GM23338 (cell line): ENCODE measurements around the gene TASP1. TPM values are rescaled to one million over a fixed set of nuclear protein-coding genes. Genes with fewer than 3 reads are reported as not detected.
"Not testable (repeated sequence)": the region's sequence is repeated elsewhere in the genome, so short reads cannot be mapped to it uniquely, and the experiment has no call there.

Experiments
- ATAC-seq: fragments of 200-7000 bp; cut with Tn5 transposase; 3 replicates; pipeline ENCODE4 v1.9.1; 2020
- DNase-seq: peaks from one replicate; pipeline ENCODE4 v3.0.0-alpha.2; 2015; ENCODE audit warnings: low spot score
- H2AFZ ChIP-seq: fragments of 200-600 bp; sonication (generic); 2 replicates; pipeline ENCODE4 v1.8.0; 2016; ENCODE audit warnings: antibody characterized with exemption, mild to moderate bottlenecking, moderate library complexity
- H3F3A ChIP-seq: fragments of 200-600 bp; sonication (generic); replicated peaks from 2 replicates; pipeline ENCODE4 v1.8.0; 2017; ENCODE audit warnings: antibody characterized with exemption, mixed run types, low read depth
- H3K27ac ChIP-seq: fragments of 200-600 bp; sonication (generic); 2 replicates; pipeline ENCODE4 v1.6.1; 2016; ENCODE audit warnings: low read depth
- H3K27me3 ChIP-seq: fragments of 200-600 bp; sonication (generic); 2 replicates; pipeline ENCODE4 v1.8.0; 2016; ENCODE audit warnings: mild to moderate bottlenecking, mixed run types, moderate library complexity; ENCODE audit not compliant: insufficient read depth
- H3K36me3 ChIP-seq: fragments of 200-600 bp; sonication (generic); 2 replicates; pipeline ENCODE4 v1.8.0; 2016; ENCODE audit warnings: mild to moderate bottlenecking; ENCODE audit not compliant: insufficient read depth
- H3K4me1 ChIP-seq: fragments of 200-600 bp; sonication (generic); 2 replicates; pipeline ENCODE4 v1.8.0; 2016; ENCODE audit warnings: mild to moderate bottlenecking, moderate library complexity; ENCODE audit not compliant: insufficient read depth
- H3K4me2 ChIP-seq: fragments of 200-600 bp; sonication (generic); 2 replicates; pipeline ENCODE4 v1.7.1; 2017; ENCODE audit warnings: mixed run types
- H3K4me3 ChIP-seq: fragments of 200-600 bp; sonication (generic); 2 replicates; pipeline ENCODE4 v1.6.1; 2016; ENCODE audit warnings: mixed run types
- H3K79me2 ChIP-seq: fragments of 200-600 bp; sonication (generic); replicated peaks from 2 replicates; pipeline ENCODE4 v1.8.0; 2017; ENCODE audit warnings: mild to moderate bottlenecking; ENCODE audit not compliant: insufficient read depth
- H3K9me2 ChIP-seq: fragments of 200-600 bp; sonication (generic); 2 replicates; pipeline ENCODE4 v1.8.0; 2017; ENCODE audit not compliant: insufficient read depth
- H4K20me1 ChIP-seq: fragments of 200-600 bp; sonication (generic); replicated peaks from 2 replicates; pipeline ENCODE4 v1.8.0; 2017; ENCODE audit warnings: mild to moderate bottlenecking; ENCODE audit not compliant: insufficient read depth
- H3K27ac Mint-ChIP-seq: 2 replicates; pipeline ENCODE4 v1.8.0; 2020; ENCODE audit warnings: inconsistent platforms, mild to moderate bottlenecking, moderate library complexity, mixed read lengths
- H3K27me3 Mint-ChIP-seq: 3 replicates; pipeline ENCODE4 v1.8.0; 2022; ENCODE audit warnings: low read depth, mild to moderate bottlenecking, moderate library complexity, mixed read lengths, inconsistent platforms; ENCODE audit not compliant: insufficient read depth, poor library complexity
- H3K36me3 Mint-ChIP-seq: 3 replicates; pipeline ENCODE4 v1.8.0; 2021; ENCODE audit warnings: low read depth, mild to moderate bottlenecking, inconsistent platforms, moderate library complexity, mixed read lengths
- H3K4me1 Mint-ChIP-seq: 3 replicates; pipeline ENCODE4 v1.8.0; 2020; ENCODE audit warnings: mild to moderate bottlenecking, inconsistent platforms, mixed read lengths
- H3K4me3 Mint-ChIP-seq: 3 replicates; pipeline ENCODE4 v1.8.0; 2021; ENCODE audit warnings: moderate library complexity, mild to moderate bottlenecking, inconsistent platforms, mixed read lengths
- H3K9me3 Mint-ChIP-seq: 3 replicates; pipeline ENCODE4 v1.8.0; 2020; ENCODE audit warnings: moderate library complexity, mild to moderate bottlenecking, inconsistent platforms, mixed read lengths
- EZH2 ChIP-seq: fragments of 200-600 bp; sonication (generic); IDR thresholded peaks from one replicate; pipeline ENCODE4 v1.8.0; 2017; ENCODE audit warnings: antibody characterized with exemption, mild to moderate bottlenecking, low read depth; ENCODE audit not compliant: unreplicated experiment
- EZH2phosphoT487 ChIP-seq: fragments of 200-600 bp; sonication (generic); IDR thresholded peaks from one replicate; pipeline ENCODE4 v1.8.1; 2018; ENCODE audit warnings: antibody characterized with exemption; ENCODE audit not compliant: unreplicated experiment
- NANOG ChIP-seq: IDR thresholded peaks from 2 replicates; pipeline ENCODE4 v1.6.1; 2016; ENCODE audit warnings: antibody characterized with exemption, borderline replicate concordance
- POLR2AphosphoS5 ChIP-seq: IDR thresholded peaks from 2 replicates; pipeline ENCODE4 v1.6.1; 2016; ENCODE audit warnings: antibody characterized with exemption, low read depth
- ZNF114 ChIP-seq: fragments of 250-450 bp; sonication (Bioruptor Pico); IDR thresholded peaks from 2 replicates; pipeline ENCODE4 v1.5.0; 2020; ENCODE audit warnings: mild to moderate bottlenecking, moderate library complexity
- ZNF331 ChIP-seq: fragments of 250-450 bp; sonication (Bioruptor Pico); IDR thresholded peaks from 2 replicates; pipeline ENCODE4 v1.5.0; 2020; ENCODE audit warnings: low read depth, mild to moderate bottlenecking, moderate library complexity
- polyA plus RNA-seq: library from polyadenylated mRNA; unstranded; fragments of >200 nt; fragmentation: Nextera tagmentation; extraction: Ambion mirVana; gene quantifications from 2 replicates; pipeline ENCODE4 v1.2.1, GENCODE V29; 2016
- total RNA-seq: library from RNA; depleted of rRNA; stranded (reverse); fragments of >200 nt; shearing (Covaris generic); gene quantifications from 2 replicates; pipeline ENCODE4 v1.2.3, GENCODE V29; 2014

TASP1 gene
- total and polyA plus RNA-seq, 2 experiments from 2014 or later: 9.7 to 9.8 TPM

DNA sequence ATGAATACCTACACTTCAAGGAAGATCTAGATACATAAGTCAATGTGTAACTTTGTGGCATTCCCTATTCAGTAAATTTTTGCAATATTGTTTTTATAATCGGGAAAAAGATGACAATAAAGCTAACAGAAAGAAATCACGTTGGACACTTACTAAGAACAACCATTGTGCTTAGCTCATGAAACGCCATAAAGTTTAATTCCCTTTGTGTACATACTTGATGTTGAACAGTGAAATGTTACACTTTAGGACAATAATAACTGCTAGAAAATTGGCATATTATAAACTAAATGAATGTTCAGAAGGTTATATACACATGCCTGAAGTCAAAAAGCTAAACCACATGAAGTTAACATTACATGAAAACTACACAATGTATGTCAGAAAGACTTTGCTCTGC lies 153.2 kb downstream of the TASP1 start:
- TF ChIP-seq NANOG: no peak
- TF ChIP-seq ZNF331 (CRISPR knock-in tag): no peak
- Histone ChIP-seq H3K27ac (no peak overlapping the region), H3K79me2 (no peaks in the 10 kb centered on the region), H2AFZ (no peak overlapping the region), H3K27me3 (no peaks in the 10 kb centered on the region), H3F3A (no peaks in the 10 kb centered on the region), H3K4me1 (peaks cover under 1% of the 10 kb centered on the region; the same call in 1 of the 2 replicates), H4K20me1 (no peaks in the 10 kb centered on the region), H3K4me3 (no peak overlapping the region), H3K9me2 (no peaks in the 10 kb centered on the region; the same call in 1 of the 2 replicates), H3K36me3 (peaks cover 3% of the 10 kb centered on the region; the same call in 1 of the 2 replicates), H3K4me2 (no peak overlapping the region)
- ATAC-seq: no peak
- DNase-seq: no peak
- no peak overlapping the region for H3K27ac Mint-ChIP-seq
- H3K4me1 Mint-ChIP-seq: peaks cover 2% of the 10 kb centered on the region; the same call in 1 of the 3 replicates
- H3K36me3 Mint-ChIP-seq: peaks cover 22% of the 10 kb centered on the region
- H3K27me3 Mint-ChIP-seq: no peaks in the 10 kb centered on the region
- no peak overlapping the region for H3K4me3 Mint-ChIP-seq
- H3K9me3 Mint-ChIP-seq: no peaks in the 10 kb centered on the region

DNA sequence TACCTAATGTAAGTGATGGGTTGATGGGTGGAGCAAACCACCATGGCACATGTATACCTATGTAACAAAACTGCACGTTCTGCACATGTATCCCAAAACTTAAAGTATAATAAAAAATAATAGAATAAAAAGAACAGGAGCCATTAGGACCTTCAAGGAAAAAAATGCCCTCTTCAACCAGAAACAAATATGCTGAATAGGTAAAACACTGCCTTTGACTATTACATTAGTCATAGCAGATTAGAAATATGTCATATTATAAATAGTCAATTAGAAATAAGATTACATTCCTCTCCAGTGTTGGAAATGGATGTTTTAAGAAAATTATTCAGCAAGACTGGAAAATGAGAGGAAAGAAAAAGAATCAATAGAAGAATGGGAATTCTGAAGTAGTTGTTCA lies 153.7 kb downstream of the TASP1 start:
- not testable (repeated sequence) for H3K4me3 ChIP-seq, H3K27ac ChIP-seq, H3K4me3 Mint-ChIP-seq, H3K9me2 ChIP-seq, H3K4me2 ChIP-seq, H3K4me1 Mint-ChIP-seq, ATAC-seq, H3K79me2 ChIP-seq, H3K27ac Mint-ChIP-seq, H3K4me1 ChIP-seq, H3K27me3 ChIP-seq, DNase-seq, H2AFZ ChIP-seq, H3K27me3 Mint-ChIP-seq, H3K36me3 ChIP-seq, H4K20me1 ChIP-seq, H3F3A ChIP-seq, H3K9me3 Mint-ChIP-seq
- peaks cover 25% of the 10 kb centered on the region for H3K36me3 Mint-ChIP-seq

DNA sequence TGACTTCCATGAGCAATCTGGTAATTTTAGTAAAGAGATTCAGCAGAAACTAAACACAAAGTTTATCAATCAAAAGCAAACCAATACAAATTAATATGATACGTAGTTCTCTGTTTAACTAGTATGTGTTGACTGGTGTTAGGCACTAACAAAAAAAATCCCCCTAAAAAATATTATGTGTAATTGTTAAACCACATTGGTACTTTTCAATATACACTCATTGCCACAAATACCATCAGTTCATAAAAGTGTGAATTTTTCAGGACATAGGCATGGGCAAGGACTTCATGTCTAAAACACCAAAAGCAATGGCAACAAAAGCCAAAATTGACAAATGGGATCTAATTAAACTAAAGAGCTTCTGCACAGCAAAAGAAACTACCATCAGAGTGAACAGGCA lies 155.3 kb downstream of the TASP1 start:
- H2AFZ ChIP-seq, H3F3A ChIP-seq, DNase-seq, H3K79me2 ChIP-seq, ATAC-seq, H3K4me3 Mint-ChIP-seq, H3K27me3 ChIP-seq, H3K36me3 ChIP-seq, H3K9me3 Mint-ChIP-seq, H3K27me3 Mint-ChIP-seq, H3K27ac ChIP-seq, H3K4me1 ChIP-seq, H3K4me1 Mint-ChIP-seq, H3K4me3 ChIP-seq, H4K20me1 ChIP-seq, H3K27ac Mint-ChIP-seq, H3K4me2 ChIP-seq, H3K9me2 ChIP-seq: not testable (repeated sequence)
- peaks cover 25% of the 10 kb centered on the region for H3K36me3 Mint-ChIP-seq

DNA sequence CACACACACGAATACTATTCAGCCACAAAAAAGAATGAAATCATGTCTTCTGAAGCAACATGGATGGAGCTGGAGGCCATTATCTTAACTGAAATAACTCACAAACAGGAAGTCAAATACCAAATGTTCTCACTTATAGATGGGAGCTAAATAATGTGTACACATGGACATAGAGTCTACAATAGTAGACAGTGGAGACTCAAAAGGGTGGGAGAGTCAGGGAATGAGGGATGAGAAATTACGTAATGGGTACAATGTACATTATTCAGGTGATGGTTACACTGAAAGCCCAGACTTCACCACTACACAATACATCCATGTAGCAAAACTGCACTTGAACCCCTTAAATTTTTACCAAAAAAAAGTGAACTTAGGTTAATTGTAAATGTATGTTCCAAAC lies 160.4 kb downstream of the TASP1 start:
- no peaks in the 10 kb centered on the region for H3K27me3 Mint-ChIP-seq
- DNase-seq (no peak), ATAC-seq (no peak)
- H3K36me3 ChIP-seq: peaks cover 3% of the 10 kb centered on the region; the same call in 1 of the 2 replicates
- no peak overlapping the region for H3K4me3 Mint-ChIP-seq
- H3K27ac Mint-ChIP-seq: no peak overlapping the region
- H3K27ac ChIP-seq: no peak overlapping the region
- H3F3A ChIP-seq: no peaks in the 10 kb centered on the region
- no peak overlapping the region for H3K4me3 ChIP-seq
- no peak for TF ChIP-seq ZNF114 (CRISPR knock-in tag)
- no peak for TF ChIP-seq EZH2phosphoT487
- no peak for TF ChIP-seq POLR2AphosphoS5
- TF ChIP-seq NANOG: no peak
- TF ChIP-seq ZNF331 (CRISPR knock-in tag): no peak
- TF ChIP-seq EZH2: no peak
- H3K4me2 ChIP-seq: no peak overlapping the region
- peaks cover 27% of the 10 kb centered on the region for H3K36me3 Mint-ChIP-seq
- no peak overlapping the region for H2AFZ ChIP-seq
- no peaks in the 10 kb centered on the region for H3K27me3 ChIP-seq
- H3K4me1 ChIP-seq: no peaks in the 10 kb centered on the region
- H4K20me1 ChIP-seq: no peaks in the 10 kb centered on the region
- no peaks in the 10 kb centered on the region for H3K9me2 ChIP-seq
- no peaks in the 10 kb centered on the region for H3K79me2 ChIP-seq
- H3K4me1 Mint-ChIP-seq: no peaks in the 10 kb centered on the region
- no peaks in the 10 kb centered on the region; the same call in 2 of the 3 replicates for H3K9me3 Mint-ChIP-seq
